PC-9 (cell line): ENCODE data around the gene PTPRT. TPM values are rescaled to one million over a fixed set of nuclear protein-coding genes. Genes with fewer than 3 reads are reported as not detected.

Source experiments
- BruUV-seq: library from RNA; stranded (reverse); fragments of 400-500 nt; replicated peaks from 2 replicates; lab custom pipeline; 2021; lab: Mats Ljungman, UMichigan
- CTCF ChIA-PET: fragments of 300-600 bp; sonication (Branson Sonifier 250); formaldehyde crosslinking; loops from one replicate; lab custom pipeline; 2022; ENCODE audit warnings: antibody characterized with exemption; lab: Charles Lee
- POLR2A ChIA-PET: fragments of 300-600 bp; sonication (Branson Sonifier 250); formaldehyde crosslinking; loops from one replicate; lab custom pipeline; 2022; ENCODE audit warnings: antibody characterized with exemption; ENCODE audit not compliant: unreplicated experiment; lab: Charles Lee
- DNase-seq, 2 experiments: peaks; one replicate each; pipeline versions ENCODE4 v3.0.0 to v3.0.0-alpha.2; 2015 to 2022; ENCODE audit warnings: mixed read lengths in 1 of 2
- H2AFZ ChIP-seq: fragments of 200-600 bp; sonication (generic); 2 replicates; pipeline ENCODE4 v1.8.1; 2017; ENCODE audit warnings: antibody characterized with exemption
- H3F3A ChIP-seq: fragments of 200-600 bp; sonication (generic); 2 replicates; pipeline ENCODE4 v1.8.1; 2017; ENCODE audit warnings: antibody characterized with exemption, mild to moderate bottlenecking, low read depth; ENCODE audit not compliant: insufficient read depth
- H3K27ac ChIP-seq: fragments of 200-600 bp; sonication (generic); 2 replicates; pipeline ENCODE4 v1.6.1; 2016; ENCODE audit warnings: mixed run types
- H3K27me3 ChIP-seq: fragments of 200-600 bp; sonication (generic); 2 replicates; pipeline ENCODE4 v1.6.1; 2016; ENCODE audit warnings: low read depth, mixed run types; ENCODE audit not compliant: insufficient read depth
- H3K36me3 ChIP-seq: fragments of 200-600 bp; sonication (generic); 2 replicates; pipeline ENCODE4 v1.6.1; 2016; ENCODE audit warnings: low read depth, mixed run types
- H3K4me1 ChIP-seq: fragments of 200-600 bp; sonication (generic); replicated peaks from 2 replicates; pipeline ENCODE4 v1.6.1; 2016; ENCODE audit warnings: mixed run types; ENCODE audit not compliant: insufficient read depth
- H3K4me2 ChIP-seq: fragments of 200-600 bp; sonication (generic); 2 replicates; pipeline ENCODE4 v1.6.1; 2017; ENCODE audit warnings: mixed run types
- H3K4me3 ChIP-seq: fragments of 200-600 bp; sonication (generic); 2 replicates; pipeline ENCODE4 v1.6.1; 2016; ENCODE audit warnings: mixed run types
- H3K79me2 ChIP-seq: fragments of 200-600 bp; sonication (generic); 2 replicates; pipeline ENCODE4 v1.6.1; 2017; ENCODE audit warnings: low read depth, mixed run types
- H3K9me2 ChIP-seq: fragments of 200-600 bp; sonication (generic); 2 replicates; pipeline ENCODE4 v1.8.1; 2017; ENCODE audit warnings: mild to moderate bottlenecking; ENCODE audit not compliant: insufficient read depth
- H3K9me3 ChIP-seq: fragments of 200-600 bp; sonication (generic); 2 replicates; pipeline ENCODE4 v1.8.1; 2016; ENCODE audit warnings: low read depth; ENCODE audit not compliant: insufficient read depth
- H4K20me1 ChIP-seq: fragments of 200-600 bp; sonication (generic); 2 replicates; pipeline ENCODE4 v1.8.1; 2017; ENCODE audit not compliant: insufficient read depth
- CTCF ChIP-seq: fragments of 200-600 bp; sonication (generic); conservative IDR thresholded peaks from 2 replicates; pipeline ENCODE4 v1.6.1; 2017; ENCODE audit warnings: mixed run types, antibody characterized with exemption, mild to moderate bottlenecking, moderate library complexity
- EZH2 ChIP-seq: fragments of 200-600 bp; sonication (generic); IDR thresholded peaks from 2 replicates; pipeline ENCODE4 v1.8.0; 2017; ENCODE audit warnings: antibody characterized with exemption, low read depth
- intact Hi-C: fragments of 100-400 bp; cut with micrococcal nuclease; formaldehyde crosslinking; loops from one replicate; pipeline ENCODE4 v1.10.0; 2022; ENCODE audit not compliant: unreplicated experiment
- total RNA-seq: library from RNA; stranded (reverse); gene quantifications from 2 replicates; pipeline ENCODE4 v1.2.3, GENCODE V29; 2021

Gene PTPRT
- total RNA-seq, 1 experiment from 2014 or later: not detected

DNA sequence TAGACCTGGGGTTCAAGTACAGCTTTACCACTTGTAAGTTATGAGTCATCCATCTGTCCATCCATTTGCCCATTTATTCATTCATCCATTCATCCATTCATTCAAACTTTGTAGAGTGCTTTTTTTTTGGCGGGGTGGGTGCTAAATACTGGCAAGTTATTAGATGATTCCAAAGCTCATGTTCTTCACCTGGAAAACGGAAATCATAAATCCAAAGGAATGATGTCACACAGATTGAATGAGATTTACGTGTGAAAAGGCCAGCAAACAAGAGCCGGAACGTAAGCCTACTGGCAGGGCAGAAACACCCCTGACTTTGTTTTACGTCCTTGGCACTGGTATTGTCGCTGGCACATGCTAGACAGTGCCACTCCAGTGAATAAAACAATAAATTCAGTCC is 1090.6 kb downstream of the PTPRT start:
- no peak for DNase-seq
- no peaks in the 10 kb centered on the region for H3K36me3 ChIP-seq
- H3K27ac ChIP-seq: no peak overlapping the region
- H3K9me2 ChIP-seq: no peaks in the 10 kb centered on the region
- H4K20me1 ChIP-seq: no peaks in the 10 kb centered on the region
- H3F3A ChIP-seq: no peaks in the 10 kb centered on the region
- BruUV-seq: no TSS peak
- intact Hi-C loops: no loop called here
- POLR2A ChIA-PET: no interaction called here
- no peaks in the 10 kb centered on the region for H3K79me2 ChIP-seq
- no peaks in the 10 kb centered on the region for H3K9me3 ChIP-seq
- H3K4me3 ChIP-seq: no peak overlapping the region
- no peaks in the 10 kb centered on the region for H3K4me1 ChIP-seq
- H2AFZ ChIP-seq: no peak overlapping the region
- CTCF ChIA-PET: no interaction called here
- TF ChIP-seq CTCF (no peak), EZH2 (no peak)
- H3K4me2 ChIP-seq: no peak overlapping the region
- H3K27me3 ChIP-seq: peaks cover 84% of the 10 kb centered on the region

GRCh38 chr20:42098418-42098817 is 1091.3 kb downstream of the PTPRT start:
- no peak for TF ChIP-seq CTCF
- no peak for TF ChIP-seq EZH2
- no peak for DNase-seq
- Histone ChIP-seq H3K36me3 (no peaks in the 10 kb centered on the region), H3F3A (no peaks in the 10 kb centered on the region), H3K9me2 (no peaks in the 10 kb centered on the region), H2AFZ (no peak overlapping the region), H3K9me3 (no peaks in the 10 kb centered on the region), H3K27me3 (peaks cover 89% of the 10 kb centered on the region), H3K27ac (no peak overlapping the region), H3K79me2 (no peaks in the 10 kb centered on the region), H3K4me2 (no peak overlapping the region), H4K20me1 (no peaks in the 10 kb centered on the region), H3K4me3 (no peak overlapping the region), H3K4me1 (no peaks in the 10 kb centered on the region)
- no TSS peak for BruUV-seq
- POLR2A ChIA-PET: no interaction called here
- intact Hi-C loops: no loop called here
- CTCF ChIA-PET: no interaction called here

- Histone ChIP-seq H2AFZ (no peak overlapping the region), H3K9me2 (no peaks in the 10 kb centered on the region), H3K27me3 (peaks cover 91% of the 10 kb centered on the region), H3K36me3 (no peaks in the 10 kb centered on the region), H3K79me2 (no peaks in the 10 kb centered on the region), H3K4me1 (no peaks in the 10 kb centered on the region), H3K4me2 (no peak overlapping the region), H3F3A (no peaks in the 10 kb centered on the region), H3K27ac (no peak overlapping the region), H3K4me3 (no peak overlapping the region), H3K9me3 (no peaks in the 10 kb centered on the region), H4K20me1 (no peaks in the 10 kb centered on the region)
- BruUV-seq: no TSS peak
- intact Hi-C loops: no loop called here
- TF ChIP-seq CTCF: no peak
- TF ChIP-seq EZH2: no peak
- no peak for DNase-seq
- POLR2A ChIA-PET: no interaction called here
- CTCF ChIA-PET: no interaction called here
Observed at GRCh38 chr20:42097741-42098140, 1092.0 kb downstream of the PTPRT start.
